DND-41 (cell line): ENCODE measurements around the gene RBP5.

ENCODE experiments used
- ATAC-seq: fragments of 200-7000 bp; cut with Tn5 transposase; 3 replicates; pipeline ENCODE4 v1.9.1; 2021; ENCODE audit warnings: low read depth; ENCODE audit not compliant: insufficient read depth
- DNase-seq: peaks from one replicate; pipeline ENCODE4 v3.0.0-alpha.2; 2020
- H2AFZ ChIP-seq: 2 replicates; pipeline ENCODE4 v1.6.0; 2012; ENCODE audit warnings: low read depth, low read length
- H3K27ac ChIP-seq: 2 replicates; pipeline ENCODE4 v1.5.1; 2012; ENCODE audit warnings: low read length, inconsistent platforms
- H3K27me3 ChIP-seq: fragments of 200-600 bp; sonication (generic); 2 replicates; pipeline ENCODE4 v1.6.0; 2012; ENCODE audit warnings: low read length, mild to moderate bottlenecking, inconsistent platforms; ENCODE audit not compliant: insufficient read depth, poor library complexity
- H3K36me3 ChIP-seq: 2 replicates; pipeline ENCODE4 v1.5.1; 2012; ENCODE audit warnings: low read length, inconsistent platforms; ENCODE audit not compliant: insufficient read depth
- H3K4me1 ChIP-seq: 2 replicates; pipeline ENCODE4 v1.5.1; 2012; ENCODE audit warnings: mild to moderate bottlenecking, low read length; ENCODE audit not compliant: insufficient read depth
- H3K4me2 ChIP-seq: 2 replicates; pipeline ENCODE4 v1.6.0; 2012; ENCODE audit warnings: mild to moderate bottlenecking, moderate library complexity, low read length, inconsistent platforms; ENCODE audit not compliant: insufficient read depth
- H3K4me3 ChIP-seq, 2 experiments: fragments of 200-600 bp in 1 of 2; shearing (Covaris generic) in 1 of 2; 2 replicates each; pipeline ENCODE4 v1.5.1; 2012 to 2016; ENCODE audit warnings: inconsistent platforms in 2 of 2, low read length in 2 of 2, mild to moderate bottlenecking in 2 of 2, low read depth in 1 of 2, moderate library complexity in 1 of 2
- H3K79me2 ChIP-seq: 2 replicates; pipeline ENCODE4 v1.6.0; 2012; ENCODE audit warnings: low read length, inconsistent platforms; ENCODE audit not compliant: insufficient read depth
- H3K9ac ChIP-seq: 2 replicates; pipeline ENCODE4 v1.6.0; 2012; ENCODE audit warnings: low read depth, mild to moderate bottlenecking, inconsistent platforms, low read length, moderate library complexity
- H3K9me3 ChIP-seq: 2 replicates; pipeline ENCODE4 v1.5.1; 2012; ENCODE audit warnings: low read length, moderate library complexity, mild to moderate bottlenecking, inconsistent platforms; ENCODE audit not compliant: insufficient read depth, severe bottlenecking
- H4K20me1 ChIP-seq: 2 replicates; pipeline ENCODE4 v1.6.0; 2012; ENCODE audit warnings: low read length; ENCODE audit not compliant: insufficient read depth
- EZH2 ChIP-seq: IDR thresholded peaks from 3 replicates; pipeline ENCODE4 v1.6.1; 2012; ENCODE audit warnings: borderline replicate concordance, low read depth, mild to moderate bottlenecking, moderate library complexity, low read length, inconsistent platforms; ENCODE audit not compliant: severe bottlenecking
- TF ChIP-seq, protein P1 (sequence below): IDR thresholded peaks from 2 replicates; pipeline ENCODE4 v1.5.1; 2012; ENCODE audit warnings: borderline replicate concordance, low read length, moderate library complexity, mild to moderate bottlenecking; ENCODE audit not compliant: poor library complexity, severe bottlenecking; ENCODE audit errors: extremely low read depth

The RBP5 gene

DNA sequence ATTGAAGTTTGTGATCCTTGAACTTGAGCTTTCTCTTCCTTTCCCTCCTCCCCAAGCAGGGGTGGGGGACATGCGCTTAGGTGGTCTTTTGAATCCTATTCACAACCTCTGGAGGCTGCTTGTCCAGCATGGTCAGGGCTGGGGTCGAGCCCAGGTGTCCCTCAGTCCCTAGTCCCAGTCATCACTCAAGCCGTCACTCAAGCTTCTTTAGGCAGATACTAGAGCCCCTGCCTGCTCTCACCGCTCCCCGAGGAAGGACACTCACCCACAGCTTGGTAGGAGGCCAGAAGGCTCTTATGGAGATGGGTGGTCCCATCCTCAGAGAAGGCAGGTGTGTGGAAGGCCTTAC lies 19.1 kb downstream of the RBP5 start:
- peaks cover 24% of the 10 kb centered on the region for H3K4me1 ChIP-seq
- no peaks in the 10 kb centered on the region for H4K20me1 ChIP-seq
- peak overlapping the region; percentile 88; the same call in 1 of the 2 replicates for H2AFZ ChIP-seq
- no peaks in the 10 kb centered on the region for H3K27me3 ChIP-seq
- DNase-seq (no peak), ATAC-seq (no peak)
- H3K4me2 ChIP-seq, result peak overlapping the region; percentile 81
- peak overlapping the region; percentile 92; the same call in 1 of the 2 replicates for H3K27ac ChIP-seq
- TF ChIP-seq EZH2, result no peak
- TF ChIP-seq, protein P1, sequence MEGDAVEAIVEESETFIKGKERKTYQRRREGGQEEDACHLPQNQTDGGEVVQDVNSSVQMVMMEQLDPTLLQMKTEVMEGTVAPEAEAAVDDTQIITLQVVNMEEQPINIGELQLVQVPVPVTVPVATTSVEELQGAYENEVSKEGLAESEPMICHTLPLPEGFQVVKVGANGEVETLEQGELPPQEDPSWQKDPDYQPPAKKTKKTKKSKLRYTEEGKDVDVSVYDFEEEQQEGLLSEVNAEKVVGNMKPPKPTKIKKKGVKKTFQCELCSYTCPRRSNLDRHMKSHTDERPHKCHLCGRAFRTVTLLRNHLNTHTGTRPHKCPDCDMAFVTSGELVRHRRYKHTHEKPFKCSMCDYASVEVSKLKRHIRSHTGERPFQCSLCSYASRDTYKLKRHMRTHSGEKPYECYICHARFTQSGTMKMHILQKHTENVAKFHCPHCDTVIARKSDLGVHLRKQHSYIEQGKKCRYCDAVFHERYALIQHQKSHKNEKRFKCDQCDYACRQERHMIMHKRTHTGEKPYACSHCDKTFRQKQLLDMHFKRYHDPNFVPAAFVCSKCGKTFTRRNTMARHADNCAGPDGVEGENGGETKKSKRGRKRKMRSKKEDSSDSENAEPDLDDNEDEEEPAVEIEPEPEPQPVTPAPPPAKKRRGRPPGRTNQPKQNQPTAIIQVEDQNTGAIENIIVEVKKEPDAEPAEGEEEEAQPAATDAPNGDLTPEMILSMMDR, result no peak
- H3K36me3 ChIP-seq, result peaks cover 3% of the 10 kb centered on the region; the same call in 1 of the 2 replicates
- peaks cover 3% of the 10 kb centered on the region for H3K79me2 ChIP-seq
- H3K9me3 ChIP-seq, result peaks cover 6% of the 10 kb centered on the region
- peak overlapping the region; percentile 79 for H3K9ac ChIP-seq
- H3K4me3 ChIP-seq, result peak overlapping the region in 1 of 2 experiments; percentile 74; a peak in 2 of 4 replicates

DNA sequence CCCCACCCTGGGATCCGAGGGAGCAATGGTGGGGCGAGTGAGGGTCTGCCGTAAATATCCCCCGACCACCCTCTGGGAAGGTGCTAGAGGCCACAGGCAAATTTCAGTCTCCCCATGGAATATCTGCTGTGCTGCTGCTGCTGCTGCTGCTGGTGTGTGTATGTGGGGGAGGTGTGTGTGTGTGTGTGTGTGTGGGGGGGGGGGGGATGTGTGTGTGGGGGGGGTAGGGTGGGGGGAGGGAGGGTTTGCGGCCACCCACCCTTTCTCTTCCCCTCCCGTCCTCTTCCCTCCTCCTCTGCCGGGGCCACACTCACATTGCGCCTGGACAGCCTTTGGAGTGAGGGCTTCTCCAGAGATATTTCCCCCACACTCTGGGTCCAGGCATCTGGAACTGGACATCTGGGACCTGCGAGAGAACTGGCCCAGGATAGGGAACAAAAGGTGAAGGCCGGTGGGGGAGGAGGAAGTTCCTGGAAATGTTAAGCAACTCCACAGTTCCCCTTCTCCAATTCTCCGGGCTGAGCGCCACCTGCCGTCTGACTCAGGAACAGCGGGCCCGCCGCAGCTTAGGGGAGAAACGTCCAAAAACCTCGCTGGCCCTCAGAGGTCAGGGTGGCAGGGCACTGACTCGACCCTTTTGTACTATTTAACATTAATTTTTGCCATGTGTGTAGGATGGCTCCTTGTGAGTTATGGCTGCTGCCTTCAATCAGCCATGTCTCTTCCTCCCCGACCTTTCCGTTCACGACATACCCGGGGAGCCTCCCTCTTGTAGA lies 19.7 kb downstream of the RBP5 start, which contains the start of gene C1RL:
TSS of gene C1RL (minus strand) at position 419 of the 776 bp plus-strand sequence. CDS start at position 385, 34 bp downstream.
- Histone ChIP-seq H3K4me3 (peak within 1 kb of the TSS; percentile 33 to 74; a peak in 3 of 4 replicates), H2AFZ (peak within 1 kb of the TSS; percentile 88), H3K4me2 (peak within 1 kb of the TSS; percentile 81), H3K27ac (peak within 1 kb of the TSS; percentile 92), H3K4me1 (peaks cover 24% of the 10 kb centered on the region), H3K79me2 (peaks cover 3% of the 10 kb centered on the region), H3K36me3 (peaks cover 3% of the 10 kb centered on the region; the same call in 1 of the 2 replicates), H3K27me3 (no peaks in the 10 kb centered on the region), H3K9me3 (peaks cover 6% of the 10 kb centered on the region), H3K9ac (peak within 1 kb of the TSS; percentile 79), H4K20me1 (no peaks in the 10 kb centered on the region)
- ATAC-seq, result peak; percentile 57
- TF ChIP-seq EZH2, result no peak
- TF ChIP-seq, protein P1, result peak; percentile 99
- peak; percentile 83 for DNase-seq

DNA sequence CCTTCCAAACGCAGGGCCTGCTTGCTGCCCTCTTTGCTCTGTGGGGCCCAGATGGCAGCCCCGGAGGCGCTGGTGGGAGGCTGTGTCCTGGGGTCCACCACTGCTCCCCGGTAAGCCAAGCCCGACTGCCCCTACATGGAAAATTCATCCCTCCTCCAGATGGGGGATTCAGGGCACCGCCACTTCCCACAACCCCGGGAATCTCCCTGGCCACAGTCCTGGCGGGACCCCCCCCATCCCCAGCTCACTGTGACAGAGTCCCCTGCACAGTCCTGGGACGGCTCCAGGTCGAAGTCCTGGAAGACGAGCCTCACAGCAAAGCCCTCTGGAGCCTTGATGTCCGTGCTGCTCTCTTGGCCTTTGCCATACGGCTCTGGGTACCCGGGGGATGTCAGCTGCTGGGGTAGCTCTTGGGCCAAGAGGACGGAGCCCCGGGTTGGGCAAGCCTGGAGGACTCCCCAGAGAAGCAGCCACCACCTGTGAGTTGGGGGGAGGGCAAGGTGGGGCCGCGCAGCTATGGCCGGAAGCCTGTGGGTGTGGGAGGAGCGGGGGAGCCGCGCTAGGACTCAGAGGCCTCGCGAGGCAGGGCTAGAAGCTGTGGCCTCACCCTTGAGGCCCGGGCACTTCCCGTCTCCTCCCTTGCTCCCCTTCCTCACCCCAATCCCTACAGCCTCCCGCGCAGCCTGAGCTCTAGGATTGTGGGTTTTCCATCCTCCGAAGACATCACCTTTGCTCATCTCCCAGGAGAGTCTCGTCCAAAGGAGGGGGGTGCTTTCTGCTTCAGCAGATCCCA lies 20.5 kb downstream of the RBP5 start:
- H3K27ac ChIP-seq, result peak overlapping the region; percentile 92
- no peaks in the 10 kb centered on the region for H3K27me3 ChIP-seq
- peak overlapping the region; percentile 81 for H3K4me2 ChIP-seq
- peak overlapping the region; percentile 79 for H3K9ac ChIP-seq
- H3K79me2 ChIP-seq, result peaks cover 3% of the 10 kb centered on the region
- H2AFZ ChIP-seq, result peak overlapping the region; percentile 86
- peak; percentile 94 for ATAC-seq
- TF ChIP-seq EZH2, result no peak
- TF ChIP-seq, protein P1, result no peak
- H4K20me1 ChIP-seq, result no peaks in the 10 kb centered on the region
- peaks cover 24% of the 10 kb centered on the region for H3K4me1 ChIP-seq
- peaks cover 3% of the 10 kb centered on the region; the same call in 1 of the 2 replicates for H3K36me3 ChIP-seq
- peak overlapping the region; percentile 33 to 74; a peak in 3 of 4 replicates for H3K4me3 ChIP-seq
- H3K9me3 ChIP-seq, result peaks cover 6% of the 10 kb centered on the region
- peak; percentile 86 for DNase-seq
